Fibroblast of mammary gland (primary cell): Measurements from ENCODE around the gene CEP164.
"Not testable (repeated sequence)": the region's sequence is repeated elsewhere in the genome, so short reads cannot be mapped to it uniquely, and the experiment has no call there.

Source experiments
- DNase-seq: peaks from one replicate; pipeline ENCODE4 v3.0.0-alpha.2; 2010; ENCODE audit warnings: low read depth
- H3K4me3 ChIP-seq: 2 replicates; pipeline ENCODE4 v1.5.1; 2011; ENCODE audit warnings: low read depth, mild to moderate bottlenecking, low read length, moderate library complexity; ENCODE audit not compliant: control insufficient read depth
- CTCF ChIP-seq: conservative IDR thresholded peaks from 2 replicates; pipeline ENCODE4 v1.5.1; 2011; ENCODE audit warnings: low read depth, low read length, inconsistent platforms; ENCODE audit not compliant: control insufficient read depth, insufficient read depth

Gene CEP164

GRCh38 chr11:117395476-117395875 lies 67.8 kb downstream of the CEP164 start:
- no peak for DNase-seq
- no peak overlapping the region for H3K4me3 ChIP-seq
- no peak for TF ChIP-seq CTCF

- TF ChIP-seq CTCF: no peak
- no peak for DNase-seq
- no peak overlapping the region for H3K4me3 ChIP-seq
Measured at GRCh38 chr11:117396970-117397369, 69.3 kb downstream of the CEP164 start.

GRCh38 chr11:117398618-117399017 lies 71.0 kb downstream of the CEP164 start:
- not testable (repeated sequence) for DNase-seq, H3K4me3 ChIP-seq

- not testable (repeated sequence) for DNase-seq, H3K4me3 ChIP-seq
Measured at GRCh38 chr11:117399100-117399840, 71.6 kb downstream of the CEP164 start.

- not testable (repeated sequence) for H3K4me3 ChIP-seq, DNase-seq
Measured at GRCh38 chr11:117405898-117406297, 78.2 kb downstream of the CEP164 start.

GRCh38 chr11:117407016-117407415 lies 79.4 kb downstream of the CEP164 start:
- no peak for TF ChIP-seq CTCF
- no peak overlapping the region for H3K4me3 ChIP-seq
- no peak for DNase-seq

- no peak for TF ChIP-seq CTCF
- no peak overlapping the region for H3K4me3 ChIP-seq
- DNase-seq: no peak
Measured at GRCh38 chr11:117408356-117408755, 80.7 kb downstream of the CEP164 start.

GRCh38 chr11:117409511-117409910 lies 81.9 kb downstream of the CEP164 start:
- no peak for DNase-seq
- TF ChIP-seq CTCF: no peak
- H3K4me3 ChIP-seq: no peak overlapping the region
